Kidney (tissue), 14 donors: Measurements from ENCODE around the gene CUEDC1. TPM values are rescaled to one million over a fixed set of nuclear protein-coding genes. Genes with fewer than 3 reads are reported as not detected.

Experiments used
- DNase-seq, 5 donors: peaks; one replicate each; pipeline ENCODE4 v3.0.0-alpha.2; 2013 to 2020
- FAIRE-seq: peaks from 2 replicates; lab custom pipeline; 2012; peaks lifted over from hg19 to GRCh38; lab: Jason Lieb, UNC
- H3K27ac ChIP-seq, 2 donors: one replicate each; pipeline ENCODE4 v1.7.0; 2013; ENCODE audit warnings: low read depth in 2 of 2, low read length in 2 of 2, inconsistent platforms in 1 of 2
- H3K27me3 ChIP-seq: one replicate; pipeline ENCODE4 v1.7.1; 2013; ENCODE audit warnings: low read length, inconsistent platforms; ENCODE audit not compliant: control insufficient read depth, insufficient read depth
- H3K36me3 ChIP-seq, 3 donors: one replicate each; pipeline versions ENCODE4 v1.7.0 to v1.7.1; 2013; ENCODE audit warnings: low read length in 3 of 3, control low read depth in 1 of 3, inconsistent platforms in 1 of 3; ENCODE audit not compliant: insufficient read depth in 3 of 3, control insufficient read depth in 2 of 3
- H3K4me1 ChIP-seq, 3 donors: one replicate each; pipeline versions ENCODE4 v1.7.0 to v1.7.1; 2013; ENCODE audit warnings: low read length in 3 of 3, inconsistent platforms in 1 of 3, low read depth in 1 of 3; ENCODE audit not compliant: control insufficient read depth in 2 of 3, insufficient read depth in 2 of 3
- H3K4me3 ChIP-seq, 3 donors: one replicate each; pipeline versions ENCODE4 v1.7.0 to v1.8.1; 2013; ENCODE audit warnings: low read length in 3 of 3, control low read depth in 1 of 3, inconsistent platforms in 1 of 3
- H3K9ac ChIP-seq, 3 donors: one replicate each; pipeline versions ENCODE4 v1.7.0 to v1.7.1; 2013; ENCODE audit warnings: low read length in 3 of 3, control low read depth in 1 of 3, inconsistent platforms in 1 of 3
- H3K9me3 ChIP-seq, 3 donors: one replicate each; pipeline versions ENCODE4 v1.7.0 to v1.7.1; 2013; ENCODE audit warnings: low read length in 3 of 3, control low read depth in 1 of 3, inconsistent platforms in 1 of 3; ENCODE audit not compliant: control insufficient read depth in 2 of 3, insufficient read depth in 1 of 3
- intact Hi-C: fragments of 100-400 bp; cut with DNase I; formaldehyde crosslinking; loops from one replicate; pipeline ENCODE4 v1.11.1; 2022
- polyA plus RNA-seq: library from polyadenylated mRNA; stranded (reverse); fragments of 350-450 nt; fragmentation: Illumina TruSeq; extraction: RNeasy Lipid Tissue Mini Kit (QIAGEN cat#74804); gene quantifications from one replicate; pipeline ENCODE4 v1.2.3, GENCODE V29; 2014; ENCODE audit warnings: low read depth, low replicate concordance; ENCODE audit not compliant: insufficient read depth
- total RNA-seq: library from RNA; stranded (reverse); fragmentation: NEBNext Ultra II Directional; extraction: Animal tissue kit (Norgen Biotek cat#: 25700); gene quantifications from one replicate; pipeline ENCODE4 v1.2.1, GENCODE V29; 2021
- TF ChIP-seq, protein P1 (sequence below): IDR thresholded peaks from 3 replicates; pipeline ENCODE4 v1.5.1; 2012; ENCODE audit warnings: mild to moderate bottlenecking, moderate library complexity, borderline replicate concordance; ENCODE audit not compliant: insufficient read depth; ENCODE audit errors: extremely low read depth
- donor health status: control.
- donor health status: control.
- donor health status: control.
- donor health status: control.
- donor health status: control.
- donor health status: DM: yes; HTN: yes; CAD: no.
- donor health status: Normal renal cell carcinoma (clear cell type).

The CUEDC1 gene
- total and polyA plus RNA-seq, 2 donors from 2014 or later, result 33.0 to 52.3 TPM

DNA sequence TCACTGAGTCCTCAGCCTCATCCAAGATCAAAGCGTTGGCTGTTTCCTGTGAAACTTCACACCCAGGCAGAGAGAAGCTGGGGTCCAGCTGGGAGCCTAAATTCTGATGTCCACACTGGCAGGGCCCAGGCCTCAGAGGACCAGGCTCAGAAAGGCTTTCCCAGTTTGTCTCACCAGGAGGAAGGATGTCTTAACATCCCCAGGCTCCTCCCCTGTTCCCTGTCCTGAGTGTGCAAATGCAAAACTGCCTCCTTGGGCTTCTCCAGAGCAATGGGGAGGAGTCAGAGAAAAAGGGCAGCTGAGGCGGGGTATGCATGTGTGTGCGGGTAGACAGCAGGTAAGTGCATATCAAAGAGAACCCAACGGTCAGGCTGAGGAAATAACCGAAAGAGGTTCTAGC, 45.7 kb downstream of the CUEDC1 start:
- H3K27me3 ChIP-seq, result no peaks in the 10 kb centered on the region
- H3K4me1 ChIP-seq, result peaks cover 0 to 32% (median 23%) of the 10 kb centered on the region in 3 donors
- H3K9ac ChIP-seq, result no peak overlapping the region
- H3K9me3 ChIP-seq, result no peaks in the 10 kb centered on the region
- intact Hi-C loops, result no loop called here
- DNase-seq (no peak), FAIRE-seq (no peak)
- TF ChIP-seq, protein P1, sequence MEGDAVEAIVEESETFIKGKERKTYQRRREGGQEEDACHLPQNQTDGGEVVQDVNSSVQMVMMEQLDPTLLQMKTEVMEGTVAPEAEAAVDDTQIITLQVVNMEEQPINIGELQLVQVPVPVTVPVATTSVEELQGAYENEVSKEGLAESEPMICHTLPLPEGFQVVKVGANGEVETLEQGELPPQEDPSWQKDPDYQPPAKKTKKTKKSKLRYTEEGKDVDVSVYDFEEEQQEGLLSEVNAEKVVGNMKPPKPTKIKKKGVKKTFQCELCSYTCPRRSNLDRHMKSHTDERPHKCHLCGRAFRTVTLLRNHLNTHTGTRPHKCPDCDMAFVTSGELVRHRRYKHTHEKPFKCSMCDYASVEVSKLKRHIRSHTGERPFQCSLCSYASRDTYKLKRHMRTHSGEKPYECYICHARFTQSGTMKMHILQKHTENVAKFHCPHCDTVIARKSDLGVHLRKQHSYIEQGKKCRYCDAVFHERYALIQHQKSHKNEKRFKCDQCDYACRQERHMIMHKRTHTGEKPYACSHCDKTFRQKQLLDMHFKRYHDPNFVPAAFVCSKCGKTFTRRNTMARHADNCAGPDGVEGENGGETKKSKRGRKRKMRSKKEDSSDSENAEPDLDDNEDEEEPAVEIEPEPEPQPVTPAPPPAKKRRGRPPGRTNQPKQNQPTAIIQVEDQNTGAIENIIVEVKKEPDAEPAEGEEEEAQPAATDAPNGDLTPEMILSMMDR, result no peak
- no peaks in the 10 kb centered on the region for H3K36me3 ChIP-seq
- no peak overlapping the region for H3K4me3 ChIP-seq
- H3K27ac ChIP-seq, result no peak overlapping the region

DNA sequence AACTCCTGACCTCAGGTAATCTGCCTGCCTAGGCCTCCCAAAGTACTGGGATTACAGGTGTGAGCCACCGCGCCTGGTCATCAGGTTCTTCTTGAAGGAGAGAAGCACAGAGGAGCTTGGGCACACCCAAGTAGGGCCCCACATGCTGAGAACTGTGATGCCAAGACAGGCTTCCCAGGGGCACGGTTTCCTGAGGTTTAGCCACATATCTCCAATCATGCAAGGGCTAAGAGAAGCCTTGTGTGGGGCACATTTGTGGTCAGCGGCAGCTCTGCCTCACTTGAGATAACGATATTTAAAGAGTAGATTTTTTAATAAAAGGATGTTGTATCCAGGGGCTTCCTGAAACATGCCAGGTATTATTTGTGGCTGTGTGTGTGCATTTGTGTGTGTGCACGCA, 46.9 kb downstream of the CUEDC1 start:
- H3K9ac ChIP-seq, result no peak overlapping the region
- H3K4me3 ChIP-seq, result no peak overlapping the region
- intact Hi-C loops, result no loop called here
- H3K36me3 ChIP-seq, result no peaks in the 10 kb centered on the region
- FAIRE-seq (no peak), DNase-seq (no peak)
- peaks cover 5 to 33% (median 29%) of the 10 kb centered on the region in 3 donors for H3K4me1 ChIP-seq
- H3K9me3 ChIP-seq, result no peaks in the 10 kb centered on the region
- H3K27ac ChIP-seq, result no peak overlapping the region
- TF ChIP-seq, protein P1, result no peak
- no peaks in the 10 kb centered on the region for H3K27me3 ChIP-seq

DNA sequence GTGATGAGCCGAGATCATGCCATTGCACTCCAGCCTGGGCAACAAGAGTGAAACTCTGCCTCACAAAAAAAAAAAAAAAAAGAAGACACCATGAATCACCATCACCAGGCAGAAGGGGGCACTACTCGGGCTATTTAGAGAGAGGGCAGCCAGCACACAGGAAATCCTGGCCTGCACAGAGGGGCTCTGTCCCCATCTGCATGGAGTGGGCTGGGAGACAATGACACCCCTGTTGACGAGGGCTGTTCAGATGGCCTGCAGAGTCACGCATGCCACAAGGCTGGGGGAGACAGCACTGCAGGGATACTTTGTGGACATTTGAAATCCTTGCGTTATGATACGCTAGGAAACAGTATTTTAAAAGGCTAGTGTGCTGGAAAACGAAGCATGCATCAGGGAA, 48.3 kb downstream of the CUEDC1 start:
- Histone ChIP-seq H3K27me3 (no peaks in the 10 kb centered on the region), H3K36me3 (no peaks in the 10 kb centered on the region), H3K9me3 (no peaks in the 10 kb centered on the region), H3K4me1 (peaks cover 5 to 38% (median 37%) of the 10 kb centered on the region in 3 donors), H3K4me3 (no peak overlapping the region), H3K27ac (no peak overlapping the region), H3K9ac (no peak overlapping the region)
- DNase-seq, result no peak
- FAIRE-seq, result no peak
- intact Hi-C loops, result no loop called here
- TF ChIP-seq, protein P1, result no peak

DNA sequence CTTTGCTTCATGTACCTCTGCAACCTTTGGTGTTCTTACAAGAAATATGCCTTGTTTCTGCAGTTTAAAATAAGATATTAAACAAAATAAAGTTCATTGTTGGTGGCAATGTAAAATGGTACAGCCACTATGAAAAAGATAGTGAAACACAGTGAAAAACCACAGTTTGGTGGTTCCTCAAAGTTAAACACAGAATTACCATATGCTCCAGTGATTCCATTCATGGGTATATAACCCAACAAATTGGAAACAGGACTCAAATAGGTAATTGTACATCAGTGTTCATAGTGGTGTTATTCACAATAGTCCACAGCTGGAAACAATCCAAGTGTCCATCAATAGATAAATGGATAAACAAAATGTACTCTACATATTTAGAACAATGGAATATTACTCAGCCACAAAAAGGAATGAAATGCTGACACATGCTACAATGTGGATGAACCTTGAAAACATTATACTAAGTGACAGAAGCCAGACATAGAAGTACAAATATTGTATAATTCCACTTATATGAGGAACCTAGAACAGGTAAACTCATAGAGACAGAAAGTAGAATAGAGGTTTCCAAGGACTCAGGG, 49.2 kb downstream of the CUEDC1 start:
- Histone ChIP-seq H3K27me3 (no peaks in the 10 kb centered on the region), H3K4me3 (no peak overlapping the region), H3K9ac (no peak overlapping the region), H3K36me3 (no peaks in the 10 kb centered on the region), H3K9me3 (no peaks in the 10 kb centered on the region), H3K4me1 (peaks cover 5 to 42% (median 38%) of the 10 kb centered on the region in 3 donors), H3K27ac (no peak overlapping the region)
- DNase-seq (no peak), FAIRE-seq (no peak)
- TF ChIP-seq, protein P1, result no peak
- intact Hi-C loops, result no loop called here
